Endothelial cell of umbilical vein (primary cell): ENCODE data around the gene ACCSL. TPM values are rescaled to one million over a fixed set of nuclear protein-coding genes. Genes with fewer than 3 reads are reported as not detected.

Experiments
- BruUV-seq: library from RNA; stranded (reverse); fragments of 400-500 nt; replicated peaks from 2 replicates; lab custom pipeline; 2021; lab: Mats Ljungman, UMichigan
- CTCF ChIA-PET: fragments of 300-600, 350-600 bp; sonication (Branson Sonifier 250); formaldehyde crosslinking; loops from one replicate; lab custom pipeline; 2021; ENCODE audit warnings: antibody characterized with exemption, inconsistent platforms; lab: Charles Lee
- POLR2A ChIA-PET: fragments of 300-600, 350-600 bp; sonication (Branson Sonifier 250); formaldehyde crosslinking; loops from one replicate; lab custom pipeline; 2021; ENCODE audit warnings: antibody characterized with exemption, inconsistent platforms; lab: Charles Lee
- DNase-seq: peaks from one replicate; pipeline ENCODE4 v3.0.0-alpha.2; 2011; ENCODE audit warnings: low read depth, low spot score
- FAIRE-seq: peaks from 2 replicates; lab custom pipeline; 2011; peaks lifted over from hg19 to GRCh38; lab: Jason Lieb, UNC
- H2AFZ ChIP-seq: 2 replicates; pipeline ENCODE4 v1.6.0; 2012; ENCODE audit warnings: low read depth, low read length, control low read depth, inconsistent platforms
- H3K27ac ChIP-seq: 2 replicates; pipeline ENCODE4 v1.5.1; 2011; ENCODE audit warnings: low read depth, mild to moderate bottlenecking, control low read depth, low read length, moderate library complexity; ENCODE audit not compliant: insufficient read depth
- H3K27me3 ChIP-seq, 2 experiments: 2 replicates each; pipeline versions ENCODE4 v1.6.0 to v1.6.1; 2011; ENCODE audit warnings: low read length in 2 of 2, mixed read lengths in 1 of 2; ENCODE audit not compliant: control insufficient read depth in 2 of 2, insufficient read depth in 2 of 2
- H3K36me3 ChIP-seq, 2 experiments: 2 replicates in 1 of 2; 3 replicates in 1 of 2; pipeline ENCODE4 v1.5.1; 2011; ENCODE audit warnings: low read length in 2 of 2, mild to moderate bottlenecking in 1 of 2, moderate library complexity in 1 of 2; ENCODE audit not compliant: control insufficient read depth in 2 of 2, insufficient read depth in 2 of 2; ENCODE audit errors: extremely low read depth in 1 of 2
- H3K4me1 ChIP-seq: 3 replicates; pipeline ENCODE4 v1.5.1; 2011; ENCODE audit warnings: mild to moderate bottlenecking, low read length; ENCODE audit not compliant: control insufficient read depth, insufficient read depth; ENCODE audit errors: extremely low read depth
- H3K4me2 ChIP-seq: 2 replicates; pipeline ENCODE4 v1.6.1; 2011; ENCODE audit warnings: low read length, control low read depth, mixed read lengths; ENCODE audit not compliant: insufficient read depth
- H3K4me3 ChIP-seq, 3 experiments: fragments of 200-600 bp in 1 of 3; sonication (generic), shearing (Covaris generic) in 1 of 3; replicated peaks in 1 of 3; 2 replicates each; pipeline ENCODE4 v1.5.1; 2011 to 2016; ENCODE audit warnings: control low read depth in 3 of 3, low read length in 3 of 3, mild to moderate bottlenecking in 2 of 3, inconsistent platforms in 1 of 3, low read depth in 1 of 3, moderate library complexity in 1 of 3; ENCODE audit not compliant: insufficient read depth in 1 of 3
- H3K79me2 ChIP-seq: 2 replicates; pipeline ENCODE4 v1.6.0; 2012; ENCODE audit warnings: low read length, inconsistent platforms; ENCODE audit not compliant: control insufficient read depth, insufficient read depth
- H3K9ac ChIP-seq: replicated peaks from 2 replicates; pipeline ENCODE3; 2011; ENCODE audit warnings: low read length, control low read depth; ENCODE audit not compliant: insufficient read depth; ENCODE audit errors: extremely low read depth
- H3K9me1 ChIP-seq: replicated peaks from 3 replicates; pipeline ENCODE4 v1.6.0; 2011; ENCODE audit warnings: mild to moderate bottlenecking, low read length; ENCODE audit not compliant: control insufficient read depth, insufficient read depth; ENCODE audit errors: extremely low read depth
- H3K9me3 ChIP-seq: replicated peaks from 2 replicates; pipeline ENCODE4 v1.5.1; 2012; ENCODE audit warnings: low read length, inconsistent platforms; ENCODE audit not compliant: control insufficient read depth, insufficient read depth
- H4K20me1 ChIP-seq: replicated peaks from 2 replicates; pipeline ENCODE3; 2011; ENCODE audit warnings: mild to moderate bottlenecking, low read length; ENCODE audit not compliant: control insufficient read depth, insufficient read depth; ENCODE audit errors: extremely low read depth
- EZH2 ChIP-seq: IDR thresholded peaks from 2 replicates; pipeline ENCODE4 v1.6.1; 2012; ENCODE audit warnings: borderline replicate concordance, low read depth, mild to moderate bottlenecking, moderate library complexity, low read length, inconsistent platforms; ENCODE audit not compliant: severe bottlenecking
- FOS ChIP-seq: IDR thresholded peaks from 2 replicates; pipeline ENCODE4 v1.6.1; 2011; ENCODE audit warnings: mild to moderate bottlenecking, low read length, moderate library complexity, borderline replicate concordance; ENCODE audit not compliant: insufficient read depth
- GATA2 ChIP-seq: IDR thresholded peaks from 2 replicates; pipeline ENCODE4 v1.7.0; 2011; ENCODE audit warnings: low read depth, mild to moderate bottlenecking, moderate library complexity, mixed read lengths, low read length; ENCODE audit not compliant: insufficient read length, insufficient read depth
- MAX ChIP-seq: IDR thresholded peaks from 2 replicates; pipeline ENCODE4 v1.6.1; 2011; ENCODE audit not compliant: insufficient read depth, insufficient read length
- POLR2A ChIP-seq: IDR thresholded peaks from 2 replicates; pipeline ENCODE4 v1.6.1; 2012; ENCODE audit warnings: low read depth, mild to moderate bottlenecking, control low read depth, low read length
- dilution Hi-C: fragments of 300-500 bp; cut with MboI; formaldehyde crosslinking; loops from one replicate; pipeline ENCODE4 v1.15.0; 2019; ENCODE audit warnings: low sequenced_read_pairs; ENCODE audit not compliant: extremely low pct_ligation_motif_present
- intact Hi-C: fragments of 100-400 bp; cut with micrococcal nuclease; formaldehyde crosslinking; loops from one replicate; pipeline ENCODE4 v1.10.0; 2022
- polyA plus RNA-seq, 4 experiments: library from polyadenylated mRNA; depleted of rRNA in 3 of 4; stranded (reverse) in 3 of 4; unstranded in 1 of 4; fragments of >200 nt; gene quantifications; 2 replicates each; pipeline versions ENCODE4 v1.2.1 to v1.2.3, GENCODE V29; 2011 to 2012; ENCODE audit warnings: missing spikeins in 1 of 4
- total RNA-seq: library from RNA; stranded (reverse); gene quantifications from 2 replicates; pipeline ENCODE4 v1.2.3, GENCODE V29; 2021
- TF ChIP-seq, protein P1 (sequence below), 2 donors: IDR thresholded peaks; 1 replicate in 1 of 2; 2 replicates in 1 of 2; pipeline ENCODE4 v1.5.1; 2011; ENCODE audit warnings: low read length in 2 of 2, mild to moderate bottlenecking in 2 of 2, moderate library complexity in 2 of 2, control low read depth in 1 of 2, inconsistent platforms in 1 of 2, low read depth in 1 of 2; ENCODE audit not compliant: insufficient read depth in 1 of 2; ENCODE audit errors: extremely low read depth in 1 of 2

The ACCSL gene
- total and polyA plus RNA-seq, 2 donors (not counting 3 experiments of a cell fraction or from before 2014, with no cell fraction given), result not detected

DNA sequence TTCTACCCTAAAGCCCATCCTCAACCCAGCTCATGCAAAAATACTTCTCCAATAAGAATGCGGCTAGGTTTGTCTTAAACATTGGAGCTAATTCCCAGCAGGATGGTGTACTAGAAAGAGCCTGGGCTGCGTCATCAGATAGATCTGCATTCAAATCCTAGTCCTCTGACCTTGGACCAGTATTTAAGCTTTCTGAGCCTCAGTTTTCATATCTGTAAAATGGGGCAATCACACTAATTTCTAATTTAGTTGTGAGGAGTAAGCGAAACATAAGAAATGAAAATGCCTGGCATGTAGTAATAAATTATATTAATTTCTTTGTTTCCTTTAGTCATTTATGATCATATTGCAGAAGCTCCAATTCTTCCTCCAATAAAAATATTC, 32.2 kb upstream of the ACCSL start:
- TF ChIP-seq GATA2 (no peak), EZH2 (no peak), FOS (no peak), MAX (no peak), POLR2A (no peak)
- TF ChIP-seq, protein P1, sequence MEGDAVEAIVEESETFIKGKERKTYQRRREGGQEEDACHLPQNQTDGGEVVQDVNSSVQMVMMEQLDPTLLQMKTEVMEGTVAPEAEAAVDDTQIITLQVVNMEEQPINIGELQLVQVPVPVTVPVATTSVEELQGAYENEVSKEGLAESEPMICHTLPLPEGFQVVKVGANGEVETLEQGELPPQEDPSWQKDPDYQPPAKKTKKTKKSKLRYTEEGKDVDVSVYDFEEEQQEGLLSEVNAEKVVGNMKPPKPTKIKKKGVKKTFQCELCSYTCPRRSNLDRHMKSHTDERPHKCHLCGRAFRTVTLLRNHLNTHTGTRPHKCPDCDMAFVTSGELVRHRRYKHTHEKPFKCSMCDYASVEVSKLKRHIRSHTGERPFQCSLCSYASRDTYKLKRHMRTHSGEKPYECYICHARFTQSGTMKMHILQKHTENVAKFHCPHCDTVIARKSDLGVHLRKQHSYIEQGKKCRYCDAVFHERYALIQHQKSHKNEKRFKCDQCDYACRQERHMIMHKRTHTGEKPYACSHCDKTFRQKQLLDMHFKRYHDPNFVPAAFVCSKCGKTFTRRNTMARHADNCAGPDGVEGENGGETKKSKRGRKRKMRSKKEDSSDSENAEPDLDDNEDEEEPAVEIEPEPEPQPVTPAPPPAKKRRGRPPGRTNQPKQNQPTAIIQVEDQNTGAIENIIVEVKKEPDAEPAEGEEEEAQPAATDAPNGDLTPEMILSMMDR (IDR thresholded peaks at IDR 0.05; ENCODE audit: extremely low read depth in 1 of 2, insufficient read depth in 1 of 2, low read depth in 1 of 2, low read length in 2 of 2), result no peak
- Histone ChIP-seq H3K4me2 (no peak overlapping the region), H3K27me3 (peaks cover 9 to 20% of the 10 kb centered on the region in 2 experiments), H3K9me1 (no peaks in the 10 kb centered on the region), H3K4me1 (no peaks in the 10 kb centered on the region), H2AFZ (no peak overlapping the region), H3K79me2 (no peaks in the 10 kb centered on the region), H3K9ac (no peak overlapping the region), H3K36me3 (no peaks in the 10 kb centered on the region), H4K20me1 (no peaks in the 10 kb centered on the region), H3K27ac (no peak overlapping the region), H3K4me3 (no peak overlapping the region), H3K9me3 (no peaks in the 10 kb centered on the region)
- DNase-seq, result no peak
- intact Hi-C loops (no loop called here), dilution Hi-C loops (no loop called here)
- BruUV-seq, result no TSS peak
- POLR2A ChIA-PET, result no interaction called here
- no peak for FAIRE-seq
- CTCF ChIA-PET, result interaction anchor here (1.5 kb wide), 1 partner anchor 9 kb away, joined by 7 read pairs; no protein-coding TSS in a partner anchor
